Stomach (tissue), 9 donors: ENCODE data around the gene CLEC16A. TPM values are rescaled to one million over a fixed set of nuclear protein-coding genes. Genes with fewer than 3 reads are reported as not detected.

ENCODE experiments used
- DNase-seq, 2 donors: peaks; one replicate each; pipeline versions ENCODE4 v3.0.0 to v3.0.0-alpha.2; 2013 to 2019
- H3K27ac ChIP-seq, 5 donors: fragments of 200-600 bp in 4 of 5; sonication (generic) in 4 of 5; one replicate each; pipeline ENCODE4 v1.5.1; 2013 to 2019; ENCODE audit warnings: mild to moderate bottlenecking in 1 of 5, moderate library complexity in 1 of 5
- H3K27me3 ChIP-seq, 3 donors: fragments of 200-600 bp; sonication (generic); one replicate each; pipeline ENCODE4 v1.5.1; 2017 to 2019; ENCODE audit warnings: mixed run types in 1 of 3
- H3K36me3 ChIP-seq, 4 donors: fragments of 200-600 bp; sonication (generic); 1 replicate in 3 of 4; 2 replicates in 1 of 4; pipeline ENCODE4 v1.5.1; 2016 to 2019
- H3K4me1 ChIP-seq, 4 donors: fragments of 200-600 bp; sonication (generic); one replicate each; pipeline ENCODE4 v1.5.1; 2016 to 2019
- H3K4me3 ChIP-seq, 4 donors: fragments of 200-600 bp; sonication (generic) in 3 of 4; one replicate each; pipeline ENCODE4 v1.5.1; 2016 to 2019; ENCODE audit warnings: mild to moderate bottlenecking in 1 of 4
- H3K9me3 ChIP-seq, 4 donors: fragments of 200-600 bp; sonication (generic); one replicate each; pipeline ENCODE4 v1.5.1; 2016 to 2019
- CTCF ChIP-seq, 7 experiments: fragments of 450-650 bp in 4 of 7; fragments of 200-600 bp in 3 of 7; sonication (generic) in 3 of 7; IDR thresholded peaks; one replicate each; pipeline ENCODE4 v1.5.1; 2016 to 2019; ENCODE audit warnings: antibody characterized with exemption in 7 of 7, control low read depth in 2 of 7, mild to moderate bottlenecking in 1 of 7
- EP300 ChIP-seq: sonication (generic); formaldehyde crosslinking; IDR thresholded peaks from one replicate; pipeline ENCODE4 v1.6.1; 2017; ENCODE audit warnings: antibody characterized with exemption
- POLR2A ChIP-seq, 4 donors: fragments of 450-650 bp; IDR thresholded peaks; one replicate each; pipeline ENCODE4 v1.6.1; 2016; ENCODE audit warnings: antibody characterized with exemption in 4 of 4, control low read depth in 2 of 4, mild to moderate bottlenecking in 1 of 4, moderate library complexity in 1 of 4
- POLR2AphosphoS5 ChIP-seq, 3 donors: sonication (generic); formaldehyde crosslinking; IDR thresholded peaks; one replicate each; pipeline ENCODE4 v1.6.1; 2016; ENCODE audit warnings: antibody characterized with exemption in 3 of 3
- WGBS, 5 donors: extraction: QIAGEN DNeasy Blood & Tissue Kit in 3 of 5; methylation state at CpG; one replicate each; pipeline versions ENCODE4 v1.1.5 to v1.1.7; 2013 to 2018; 5-methylcytosine and 5-hydroxymethylcytosine counted together
- intact Hi-C: fragments of 100-400 bp; cut with DNase I; formaldehyde crosslinking; loops from one replicate; pipeline ENCODE4 v1.15.1; 2023; ENCODE audit warnings: low total_unique reads
- polyA plus RNA-seq, 3 donors: library from polyadenylated mRNA; stranded (reverse); fragments of 200-250 nt; gene quantifications; one replicate each; pipeline ENCODE4 v1.2.3, GENCODE V29; 2013
- total RNA-seq, 5 donors: library from RNA; depleted of rRNA; stranded (reverse); fragments of >200 nt; gene quantifications; one replicate each; pipeline versions ENCODE4 v1.1.0 to v1.2.3, GENCODE V29; 2014 to 2016
- donor health status: healthy with polysubstance abuse.
- donor health status: Bipolar disorder and iron deficiency.
- donor health status: healthy.

Gene CLEC16A
- total and polyA plus RNA-seq, 8 donors = 5.8 to 176 (median 21.8) TPM

- peaks cover 10 to 55% (median 36%) of the 10 kb centered on the region in 4 donors for H3K36me3 ChIP-seq
- TF ChIP-seq CTCF (IDR thresholded peaks at IDR 0.05) (no peak), POLR2AphosphoS5 (IDR thresholded peaks at IDR 0.05) (no peak), POLR2A (IDR thresholded peaks at IDR 0.05) (no peak), EP300 (no peak)
- H3K4me3 ChIP-seq = no peak overlapping the region
- no peak overlapping the region for H3K27ac ChIP-seq
- intact Hi-C loops = no loop called here
- H3K4me1 ChIP-seq = no peaks in the 10 kb centered on the region
- no peaks in the 10 kb centered on the region for H3K9me3 ChIP-seq
- no peaks in the 10 kb centered on the region for H3K27me3 ChIP-seq
- WGBS, 5 donors = 37 to 66% (median 48%) methylated on average over 7 of the region's 7 CpGs
- DNase-seq = no peak
Observed at GRCh38 chr16:11067697-11068141, 123.4 kb downstream of the CLEC16A start.

- Histone ChIP-seq H3K27me3 (no peaks in the 10 kb centered on the region), H3K4me1 (peaks cover 0 to 13% (median 2%) of the 10 kb centered on the region in 4 donors), H3K36me3 (peaks cover 0 to 35% (median 19%) of the 10 kb centered on the region in 4 donors), H3K27ac (no peak overlapping the region), H3K4me3 (no peak overlapping the region), H3K9me3 (no peaks in the 10 kb centered on the region)
- TF ChIP-seq POLR2AphosphoS5 (IDR thresholded peaks at IDR 0.05) (no peak), POLR2A (IDR thresholded peaks at IDR 0.05) (no peak), CTCF (IDR thresholded peaks at IDR 0.05) (no peak), EP300 (no peak)
- no peak for DNase-seq
- WGBS, 5 donors = 77 to 94% (median 90%) methylated on average over 5 of the region's 5 CpGs
- intact Hi-C loops = no loop called here
Observed at GRCh38 chr16:11071829-11072228, 127.5 kb downstream of the CLEC16A start.

GRCh38 chr16:11072420-11073153, 128.2 kb downstream of the CLEC16A start:
- no peak overlapping the region for H3K4me3 ChIP-seq
- H3K36me3 ChIP-seq = peaks cover 0 to 35% (median 19%) of the 10 kb centered on the region in 4 donors
- TF ChIP-seq EP300 (no peak), POLR2AphosphoS5 (IDR thresholded peaks at IDR 0.05) (no peak), CTCF (IDR thresholded peaks at IDR 0.05) (no peak), POLR2A (IDR thresholded peaks at IDR 0.05) (no peak)
- 72 to 88% (median 82%) methylated on average over 5 of the region's 5 CpGs for WGBS, 5 donors
- peaks cover 0 to 16% (median 4%) of the 10 kb centered on the region in 4 donors for H3K4me1 ChIP-seq
- intact Hi-C loops = no loop called here
- no peak overlapping the region for H3K27ac ChIP-seq
- H3K9me3 ChIP-seq = no peaks in the 10 kb centered on the region
- no peaks in the 10 kb centered on the region for H3K27me3 ChIP-seq
- DNase-seq = no peak

GRCh38 chr16:11073407-11073999, 129.1 kb downstream of the CLEC16A start:
- TF ChIP-seq EP300 = no peak
- no peak for TF ChIP-seq CTCF (IDR thresholded peaks at IDR 0.05)
- no peak for TF ChIP-seq POLR2AphosphoS5 (IDR thresholded peaks at IDR 0.05)
- TF ChIP-seq POLR2A (IDR thresholded peaks at IDR 0.05) = no peak
- no peak overlapping the region for H3K27ac ChIP-seq
- no peaks in the 10 kb centered on the region for H3K9me3 ChIP-seq
- H3K27me3 ChIP-seq = no peaks in the 10 kb centered on the region
- intact Hi-C loops = no loop called here
- H3K4me3 ChIP-seq = no peak overlapping the region
- peaks cover 0 to 32% (median 16%) of the 10 kb centered on the region in 4 donors for H3K36me3 ChIP-seq
- WGBS, 5 donors = 87 to 95% (median 91%) methylated on average over 11 of the region's 11 CpGs
- peaks cover 3 to 25% (median 12%) of the 10 kb centered on the region in 4 donors for H3K4me1 ChIP-seq
- DNase-seq = no peak
